ENCODE measurements around the gene UBP1.

UBP1 gene

DNA sequence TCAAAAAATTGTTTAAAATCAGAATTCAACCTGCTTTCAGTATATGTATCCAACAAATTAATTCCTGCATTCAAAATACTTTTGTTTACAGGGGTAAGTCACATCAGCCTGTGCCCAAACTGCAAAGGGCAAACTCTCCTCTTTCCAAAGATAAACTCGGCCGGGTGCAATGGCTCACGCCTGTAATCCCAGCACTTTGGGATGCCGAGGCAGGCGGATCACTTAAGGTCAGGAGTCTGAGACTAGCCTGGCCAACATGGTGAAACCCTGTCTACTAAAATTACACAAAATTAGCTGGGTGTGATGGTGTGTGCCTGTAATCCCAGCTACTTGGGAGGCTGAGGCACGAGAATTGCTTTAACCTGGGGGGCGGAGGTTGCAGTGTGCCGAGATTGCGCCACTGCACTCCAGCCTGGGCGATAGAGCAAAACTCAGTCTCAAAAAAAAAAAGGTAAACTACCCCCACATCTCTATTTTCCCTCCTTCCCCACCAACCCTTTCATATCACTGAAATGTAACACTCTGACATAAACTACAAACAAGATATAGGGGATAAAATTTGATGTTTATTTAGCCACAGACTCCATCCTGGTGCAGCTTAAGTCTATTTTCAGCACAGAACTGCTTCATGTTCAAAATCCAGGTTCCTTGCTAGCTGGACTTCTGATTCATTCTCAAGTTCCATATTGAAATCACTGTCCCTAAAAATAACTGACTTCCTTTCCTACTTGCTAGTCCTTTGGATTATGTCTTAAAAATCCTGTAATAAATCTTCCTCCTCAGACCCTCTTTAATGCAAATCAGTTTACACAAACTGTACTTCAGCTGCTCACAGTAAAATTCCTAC is 15.4 kb downstream of the UBP1 start:
- H3K4me2 ChIP-seq (ENCODE audit: low read length): no peak overlapping the region
- no peak overlapping the region for H3K4me3 ChIP-seq (ENCODE audit: low read depth, low read length, poor library complexity, severe bottlenecking)
- H3K9ac ChIP-seq (ENCODE audit: low read length): no peak overlapping the region
- no peaks in the 10 kb centered on the region for H3K9me3 ChIP-seq (ENCODE audit: low read length)
- no peak overlapping the region for H3K27ac ChIP-seq (ENCODE audit: low read depth, low read length, poor library complexity, severe bottlenecking)
- H3K4me1 ChIP-seq (ENCODE audit: insufficient read depth, low read length, severe bottlenecking): peaks cover 14% of the 10 kb centered on the region
- peaks cover 54% of the 10 kb centered on the region for H3K36me3 ChIP-seq (ENCODE audit: insufficient read depth, low read length)
- TF ChIP-seq EZH2 (IDR thresholded peaks at IDR 0.05; ENCODE audit: borderline replicate concordance, low read length): no peak
- TF ChIP-seq CTCF (IDR thresholded peaks at IDR 0.05; ENCODE audit: low read length): no peak
- H3K79me2 ChIP-seq (ENCODE audit: insufficient read depth, low read length): peaks cover 61% of the 10 kb centered on the region
- no peaks in the 10 kb centered on the region for H3F3A ChIP-seq (ENCODE audit: insufficient read depth, low read length)
- no peak overlapping the region for H2AFZ ChIP-seq (ENCODE audit: low read length)
- no peaks in the 10 kb centered on the region for H4K20me1 ChIP-seq (ENCODE audit: insufficient read depth, low read length)
- no peaks in the 10 kb centered on the region for H3K27me3 ChIP-seq (ENCODE audit: insufficient read depth, low read length)
- H3K9me2 ChIP-seq (ENCODE audit: low read depth, low read length): no peaks in the 10 kb centered on the region

DNA sequence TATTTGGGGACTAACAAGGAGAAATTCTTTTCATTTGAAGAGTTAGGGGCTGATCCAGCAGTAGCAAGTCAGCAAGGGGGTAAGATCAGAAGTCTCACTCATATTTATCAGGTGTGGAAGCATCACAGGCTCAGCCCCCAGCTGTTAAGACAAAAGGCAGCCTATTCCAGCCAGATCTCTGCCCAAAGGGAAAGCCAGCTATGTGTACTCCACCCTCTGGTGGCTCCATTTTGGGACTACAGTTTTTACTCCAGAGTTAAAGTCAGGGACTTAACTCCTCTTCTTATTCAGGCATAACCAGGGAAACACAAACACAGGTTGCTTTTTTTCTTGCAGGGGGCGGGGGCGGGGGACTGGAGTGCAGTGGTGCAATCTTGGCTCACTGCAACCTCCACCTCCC is 19.2 kb downstream of the UBP1 start:
- H3K9ac ChIP-seq (ENCODE audit: low read length): no peak overlapping the region
- H3K4me3 ChIP-seq (ENCODE audit: low read depth, low read length, poor library complexity, severe bottlenecking): no peak overlapping the region
- no peaks in the 10 kb centered on the region for H4K20me1 ChIP-seq (ENCODE audit: insufficient read depth, low read length)
- no peak overlapping the region for H3K4me2 ChIP-seq (ENCODE audit: low read length)
- H3K9me3 ChIP-seq (ENCODE audit: low read length): no peaks in the 10 kb centered on the region
- no peaks in the 10 kb centered on the region for H3F3A ChIP-seq (ENCODE audit: insufficient read depth, low read length)
- no peak for TF ChIP-seq EZH2 (IDR thresholded peaks at IDR 0.05; ENCODE audit: borderline replicate concordance, low read length)
- no peak for TF ChIP-seq CTCF (IDR thresholded peaks at IDR 0.05; ENCODE audit: low read length)
- no peaks in the 10 kb centered on the region for H3K9me2 ChIP-seq (ENCODE audit: low read depth, low read length)
- H3K79me2 ChIP-seq (ENCODE audit: insufficient read depth, low read length): peaks cover 26% of the 10 kb centered on the region
- no peaks in the 10 kb centered on the region for H3K4me1 ChIP-seq (ENCODE audit: insufficient read depth, low read length, severe bottlenecking)
- H3K36me3 ChIP-seq (ENCODE audit: insufficient read depth, low read length): peaks cover 86% of the 10 kb centered on the region
- no peaks in the 10 kb centered on the region for H3K27me3 ChIP-seq (ENCODE audit: insufficient read depth, low read length)
- no peak overlapping the region for H3K27ac ChIP-seq (ENCODE audit: low read depth, low read length, poor library complexity, severe bottlenecking)
- no peak overlapping the region for H2AFZ ChIP-seq (ENCODE audit: low read length)

DNA sequence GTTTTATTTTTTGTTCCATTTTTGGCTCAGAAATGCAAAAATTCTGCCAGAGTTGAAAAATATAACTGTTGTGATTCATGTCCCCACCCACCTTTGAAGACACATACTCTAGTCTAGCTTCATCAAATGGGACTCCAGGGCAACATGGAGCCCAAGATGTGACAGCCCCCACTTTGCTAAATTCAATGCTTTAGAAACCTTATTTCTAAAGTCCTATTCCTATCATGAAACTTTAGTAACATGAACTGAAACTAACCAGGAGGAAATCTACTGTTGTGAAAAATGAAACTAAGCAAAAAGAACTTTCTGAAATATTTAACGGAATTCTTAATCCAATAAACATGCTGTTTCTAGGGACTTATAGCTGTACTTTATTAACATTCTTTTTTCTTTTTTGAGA is 20.3 kb downstream of the UBP1 start:
- TF ChIP-seq EZH2 (IDR thresholded peaks at IDR 0.05; ENCODE audit: borderline replicate concordance, low read length) (no peak), CTCF (IDR thresholded peaks at IDR 0.05; ENCODE audit: low read length) (no peak)
- Histone ChIP-seq H3K4me3 (ENCODE audit: low read depth, low read length, poor library complexity, severe bottlenecking) (no peak overlapping the region), H3K9me3 (ENCODE audit: low read length) (no peaks in the 10 kb centered on the region), H3F3A (ENCODE audit: insufficient read depth, low read length) (no peaks in the 10 kb centered on the region), H3K4me1 (ENCODE audit: insufficient read depth, low read length, severe bottlenecking) (no peaks in the 10 kb centered on the region), H3K79me2 (ENCODE audit: insufficient read depth, low read length) (peaks cover 17% of the 10 kb centered on the region), H3K9ac (ENCODE audit: low read length) (no peak overlapping the region), H3K9me2 (ENCODE audit: low read depth, low read length) (no peaks in the 10 kb centered on the region), H2AFZ (ENCODE audit: low read length) (no peak overlapping the region), H3K27ac (ENCODE audit: low read depth, low read length, poor library complexity, severe bottlenecking) (no peak overlapping the region), H3K36me3 (ENCODE audit: insufficient read depth, low read length) (peaks cover 88% of the 10 kb centered on the region), H3K27me3 (ENCODE audit: insufficient read depth, low read length) (no peaks in the 10 kb centered on the region), H4K20me1 (ENCODE audit: insufficient read depth, low read length) (no peaks in the 10 kb centered on the region), H3K4me2 (ENCODE audit: low read length) (no peak overlapping the region)
